Esophagus squamous epithelium (tissue), 5 donors: ENCODE results near the gene HBA1. TPM values are rescaled to one million over a fixed set of nuclear protein-coding genes. Genes with fewer than 3 reads are reported as not detected.

Source experiments
- DNase-seq: peaks from one replicate; lab custom pipeline; 2025; lab: John Stamatoyannopoulos, UW
- H3K27ac ChIP-seq, 4 donors: fragments of 200-600 bp; sonication (generic); one replicate each; pipeline ENCODE4 v1.5.1; 2016 to 2019; ENCODE audit warnings: mild to moderate bottlenecking in 1 of 4
- H3K27me3 ChIP-seq, 4 donors: fragments of 200-600 bp; sonication (generic); 1 replicate in 3 of 4; 2 replicates in 1 of 4; pipeline versions ENCODE4 v1.5.1 to v1.6.0; 2017 to 2021; ENCODE audit warnings: antibody characterized with exemption in 1 of 4
- H3K36me3 ChIP-seq, 3 donors: fragments of 200-600 bp; sonication (generic); one replicate each; pipeline ENCODE4 v1.5.1; 2016 to 2019
- H3K4me1 ChIP-seq, 3 donors: fragments of 200-600 bp; sonication (generic); one replicate each; pipeline ENCODE4 v1.5.1; 2017 to 2019
- H3K4me3 ChIP-seq, 4 donors: fragments of 200-600 bp; sonication (generic); 1 replicate in 3 of 4; 2 replicates in 1 of 4; pipeline ENCODE4 v1.5.1; 2016 to 2019; ENCODE audit warnings: mild to moderate bottlenecking in 2 of 4, moderate library complexity in 1 of 4
- H3K9me3 ChIP-seq, 3 donors: fragments of 200-600 bp; sonication (generic); one replicate each; pipeline ENCODE4 v1.5.1; 2016 to 2019
- POLR2A ChIP-seq, 4 donors: fragments of 450-650 bp; IDR thresholded peaks; one replicate each; pipeline ENCODE4 v1.6.1; 2017; ENCODE audit warnings: antibody characterized with exemption in 4 of 4, mild to moderate bottlenecking in 4 of 4, moderate library complexity in 3 of 4
- WGBS, 2 donors: methylation state at CpG; one replicate each; pipeline ENCODE4 v1.1.5; 2018; 5-methylcytosine and 5-hydroxymethylcytosine counted together
- intact Hi-C: fragments of 100-400 bp; cut with DNase I; formaldehyde crosslinking; loops from one replicate; pipeline ENCODE4 v1.15.0; 2022
- total RNA-seq, 4 donors: library from RNA; depleted of rRNA; stranded (reverse); fragments of >200 nt; gene quantifications; one replicate each; pipeline ENCODE4 v1.1.0, GENCODE V29; 2016
- TF ChIP-seq, protein P1 (sequence below), 6 experiments: fragments of 450-650 bp in 4 of 6; fragments of 200-600 bp in 2 of 6; sonication (generic) in 2 of 6; IDR thresholded peaks; one replicate each; pipeline ENCODE4 v1.5.1; 2016 to 2019; ENCODE audit warnings: antibody characterized with exemption in 6 of 6, mild to moderate bottlenecking in 4 of 6, moderate library complexity in 4 of 6
- donor health status: DM: yes; HTN: yes; CAD: no.

HBA1 gene
- total RNA-seq, 4 donors from 2014 or later = 1.0 to 12.9 TPM; not detected in 2

DNA sequence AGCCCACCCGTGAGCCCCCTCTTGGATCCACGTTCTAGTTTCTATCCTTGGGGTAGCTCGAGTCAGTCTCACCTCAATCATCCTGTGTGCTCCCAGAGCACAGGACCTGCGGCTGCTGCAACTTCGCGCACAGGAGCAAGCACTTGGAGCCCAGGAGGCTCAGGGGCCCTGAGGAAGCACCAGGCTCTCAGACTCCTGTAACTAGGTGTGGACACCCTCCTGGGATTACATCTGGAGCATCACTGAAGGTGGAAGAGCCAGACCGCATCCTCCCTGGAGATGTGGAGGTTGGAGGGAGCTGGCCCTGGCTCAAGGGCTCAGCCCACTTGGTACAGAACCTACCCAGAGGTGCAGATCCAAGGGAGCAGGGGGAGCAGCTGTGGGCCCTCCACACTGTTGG lies 6.5 kb downstream of the HBA1 start:
- peaks cover 13 to 20% (median 16%) of the 10 kb centered on the region in 3 donors for H3K4me1 ChIP-seq
- DNase-seq = no peak
- no peak overlapping the region for H3K4me3 ChIP-seq
- H3K9me3 ChIP-seq = no peaks in the 10 kb centered on the region
- intact Hi-C loops = no loop called here
- peaks cover 0 to 10% (median 7%) of the 10 kb centered on the region in 3 donors for H3K36me3 ChIP-seq
- 69% methylated on average over 5 to 7 of the region's 7 CpGs for WGBS, 2 donors
- no peak overlapping the region for H3K27ac ChIP-seq
- peaks cover 5 to 34% (median 21%) of the 10 kb centered on the region in 4 donors for H3K27me3 ChIP-seq
- TF ChIP-seq POLR2A (IDR thresholded peaks at IDR 0.05) = no peak
- TF ChIP-seq, protein P1, sequence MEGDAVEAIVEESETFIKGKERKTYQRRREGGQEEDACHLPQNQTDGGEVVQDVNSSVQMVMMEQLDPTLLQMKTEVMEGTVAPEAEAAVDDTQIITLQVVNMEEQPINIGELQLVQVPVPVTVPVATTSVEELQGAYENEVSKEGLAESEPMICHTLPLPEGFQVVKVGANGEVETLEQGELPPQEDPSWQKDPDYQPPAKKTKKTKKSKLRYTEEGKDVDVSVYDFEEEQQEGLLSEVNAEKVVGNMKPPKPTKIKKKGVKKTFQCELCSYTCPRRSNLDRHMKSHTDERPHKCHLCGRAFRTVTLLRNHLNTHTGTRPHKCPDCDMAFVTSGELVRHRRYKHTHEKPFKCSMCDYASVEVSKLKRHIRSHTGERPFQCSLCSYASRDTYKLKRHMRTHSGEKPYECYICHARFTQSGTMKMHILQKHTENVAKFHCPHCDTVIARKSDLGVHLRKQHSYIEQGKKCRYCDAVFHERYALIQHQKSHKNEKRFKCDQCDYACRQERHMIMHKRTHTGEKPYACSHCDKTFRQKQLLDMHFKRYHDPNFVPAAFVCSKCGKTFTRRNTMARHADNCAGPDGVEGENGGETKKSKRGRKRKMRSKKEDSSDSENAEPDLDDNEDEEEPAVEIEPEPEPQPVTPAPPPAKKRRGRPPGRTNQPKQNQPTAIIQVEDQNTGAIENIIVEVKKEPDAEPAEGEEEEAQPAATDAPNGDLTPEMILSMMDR (IDR thresholded peaks at IDR 0.05) = no peak

DNA sequence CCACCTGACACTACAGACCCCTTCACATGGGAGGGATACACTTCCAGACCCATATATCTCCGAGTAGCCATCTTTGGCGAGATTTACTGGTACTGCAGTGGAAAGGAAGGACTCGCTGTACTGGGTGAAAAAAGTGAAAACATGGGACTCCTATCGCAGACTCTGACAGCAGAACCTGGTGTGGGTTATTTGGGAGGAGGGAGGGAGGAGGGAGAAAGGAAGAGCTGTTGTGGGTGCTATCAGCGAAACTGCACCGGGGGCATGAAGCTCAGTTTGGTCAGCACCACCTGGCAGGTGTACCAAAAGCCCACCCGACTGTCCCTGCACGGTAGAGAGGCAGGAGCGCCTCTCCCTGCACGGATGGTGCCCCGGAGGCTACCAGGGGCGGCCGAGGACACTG lies 8.7 kb downstream of the HBA1 start:
- intact Hi-C loops = no loop called here
- no peak overlapping the region for H3K4me3 ChIP-seq
- peaks cover 10 to 32% (median 14%) of the 10 kb centered on the region in 3 donors for H3K36me3 ChIP-seq
- no peak for DNase-seq
- TF ChIP-seq, protein P1 (IDR thresholded peaks at IDR 0.05) = no peak
- no peak for TF ChIP-seq POLR2A (IDR thresholded peaks at IDR 0.05)
- 83 to 85% methylated on average over 7 to 9 of the region's 13 CpGs for WGBS, 2 donors
- peaks cover 0 to 12% (median 5%) of the 10 kb centered on the region in 4 donors for H3K27me3 ChIP-seq
- no peaks in the 10 kb centered on the region for H3K9me3 ChIP-seq
- peaks cover 13 to 16% (median 14%) of the 10 kb centered on the region in 3 donors for H3K4me1 ChIP-seq
- H3K27ac ChIP-seq = no peak overlapping the region

DNA sequence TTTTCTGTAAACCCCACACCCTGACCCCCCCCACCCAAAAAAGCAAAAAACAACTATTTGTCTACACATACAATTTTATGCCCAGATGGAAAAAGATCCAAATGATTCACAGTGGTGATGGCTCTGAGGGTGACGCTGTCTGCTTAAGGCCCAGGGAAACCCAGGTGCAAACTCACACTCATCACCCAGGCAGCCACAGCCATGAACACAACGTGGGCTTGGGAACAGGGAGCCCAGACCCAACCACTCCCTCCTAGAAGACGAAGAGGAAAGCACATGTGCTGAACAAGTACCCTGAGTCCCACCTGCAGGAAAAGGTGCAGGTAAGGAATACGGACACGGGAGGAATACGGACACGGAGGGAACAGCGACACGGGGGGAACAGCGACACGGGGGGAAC lies 9.2 kb downstream of the HBA1 start:
- Histone ChIP-seq H3K27ac (no peak overlapping the region), H3K36me3 (peaks cover 14 to 37% (median 18%) of the 10 kb centered on the region in 3 donors), H3K4me1 (peaks cover 9 to 11% (median 10%) of the 10 kb centered on the region in 3 donors), H3K9me3 (no peaks in the 10 kb centered on the region), H3K4me3 (no peak overlapping the region), H3K27me3 (peaks cover 0 to 7% (median 2%) of the 10 kb centered on the region in 4 donors)
- TF ChIP-seq POLR2A (IDR thresholded peaks at IDR 0.05) = no peak
- TF ChIP-seq, protein P1 (IDR thresholded peaks at IDR 0.05) = no peak
- intact Hi-C loops = no loop called here
- no peak for DNase-seq
- WGBS, 2 donors = 63 to 89% methylated on average over 2 to 3 of the region's 11 CpGs

DNA sequence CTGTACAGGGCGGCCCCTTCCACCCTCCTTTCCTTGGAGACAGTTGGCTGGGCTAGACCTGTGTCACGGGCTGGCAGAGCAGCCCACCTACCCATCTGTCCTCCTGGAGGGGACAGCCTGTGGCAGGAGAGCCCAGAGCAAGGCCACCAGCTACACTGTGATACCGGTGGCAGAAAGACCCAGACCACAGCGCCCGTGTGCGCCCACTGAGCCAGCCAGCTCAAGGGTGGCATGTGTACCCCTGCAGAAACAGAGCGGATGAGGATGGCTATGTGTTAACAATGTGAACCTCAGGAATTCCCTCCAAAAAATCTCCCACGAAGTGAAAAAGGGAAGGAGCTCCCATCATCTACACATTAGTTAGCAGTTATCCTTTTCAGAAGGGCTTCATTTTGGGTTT lies 10.8 kb downstream of the HBA1 start:
- Histone ChIP-seq H3K4me1 (no peaks in the 10 kb centered on the region), H3K27me3 (no peaks in the 10 kb centered on the region), H3K9me3 (no peaks in the 10 kb centered on the region), H3K27ac (no peak overlapping the region), H3K4me3 (no peak overlapping the region), H3K36me3 (peaks cover 24 to 53% (median 26%) of the 10 kb centered on the region in 3 donors)
- DNase-seq = no peak
- TF ChIP-seq POLR2A (IDR thresholded peaks at IDR 0.05) = no peak
- TF ChIP-seq, protein P1 (IDR thresholded peaks at IDR 0.05) = no peak
- intact Hi-C loops = no loop called here
- WGBS, 2 donors = 91 to 93% methylated on average over 7 to 8 of the region's 8 CpGs

DNA sequence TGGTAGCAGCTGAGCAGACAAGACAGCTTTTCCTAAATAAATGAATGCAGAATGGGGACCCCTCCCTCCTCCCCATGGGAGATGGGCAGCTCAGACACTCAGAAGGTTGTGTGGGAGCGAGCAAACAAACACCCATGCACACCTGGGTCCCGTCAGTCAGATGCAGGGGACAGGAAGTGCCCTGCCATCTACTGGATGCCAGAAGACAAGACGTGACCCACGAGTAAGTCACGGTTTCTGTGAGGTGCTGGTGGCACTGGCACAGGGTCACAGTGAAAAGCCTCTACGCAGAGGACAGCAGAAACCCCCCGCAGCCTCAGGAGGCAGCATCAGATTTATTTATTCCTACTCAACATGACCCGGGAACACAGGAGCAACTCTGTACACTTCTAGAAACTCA lies 12.2 kb downstream of the HBA1 start:
- 71 to 74% methylated on average over 7 to 8 of the region's 8 CpGs for WGBS, 2 donors
- no peaks in the 10 kb centered on the region for H3K27me3 ChIP-seq
- H3K4me3 ChIP-seq = no peak overlapping the region
- peaks cover 34 to 67% (median 35%) of the 10 kb centered on the region in 3 donors for H3K36me3 ChIP-seq
- H3K9me3 ChIP-seq = no peaks in the 10 kb centered on the region
- H3K27ac ChIP-seq = no peak overlapping the region
- intact Hi-C loops = no loop called here
- TF ChIP-seq, protein P1 (IDR thresholded peaks at IDR 0.05) = no peak
- TF ChIP-seq POLR2A (IDR thresholded peaks at IDR 0.05) = no peak
- DNase-seq = no peak
- H3K4me1 ChIP-seq = no peaks in the 10 kb centered on the region
